GM19324 (cell line): ENCODE data around the gene C19orf38.
"Not testable (repeated sequence)": the region's sequence is repeated elsewhere in the genome, so short reads cannot be mapped to it uniquely, and the experiment has no call there.

Experiments
- ATAC-seq: cut with Tn5 transposase; IDR thresholded peaks from one replicate; pipeline ENCODE4 v1.9.1; 2021; ENCODE audit warnings: mild to moderate bottlenecking, moderate library complexity; ENCODE audit not compliant: unreplicated experiment, low FRiP score

C19orf38 gene

GRCh38 chr19:10819124-10820060, 28.8 kb upstream of the C19orf38 start:
- ATAC-seq, result no peak

- no peak for ATAC-seq
Measured at GRCh38 chr19:10820173-10820572, 28.0 kb upstream of the C19orf38 start.

GRCh38 chr19:10823690-10824089, 24.5 kb upstream of the C19orf38 start:
- ATAC-seq, result no peak

GRCh38 chr19:10826231-10826630, 22.0 kb upstream of the C19orf38 start:
- ATAC-seq, result no peak

- ATAC-seq, result no peak
Measured at GRCh38 chr19:10826846-10827245, 21.4 kb upstream of the C19orf38 start.

GRCh38 chr19:10828981-10829821, 19.0 kb upstream of the C19orf38 start:
- ATAC-seq, result no peak

- ATAC-seq, result no peak
Measured at GRCh38 chr19:10829967-10830366, 18.2 kb upstream of the C19orf38 start.

- no peak for ATAC-seq
Measured at GRCh38 chr19:10830370-10830769, 17.8 kb upstream of the C19orf38 start.

GRCh38 chr19:10830931-10831779, 17.1 kb upstream of the C19orf38 start:
- no peak for ATAC-seq

GRCh38 chr19:10831987-10832938, 16.0 kb upstream of the C19orf38 start:
- no peak for ATAC-seq

- no peak for ATAC-seq
Measured at GRCh38 chr19:10832939-10833296, 15.3 kb upstream of the C19orf38 start.

- ATAC-seq, result no peak
Measured at GRCh38 chr19:10835089-10835753, 13.0 kb upstream of the C19orf38 start.

GRCh38 chr19:10835754-10836478, 12.3 kb upstream of the C19orf38 start, which contains the start of gene TMED1:
Gene TMED1, minus strand, starts transcription at chr19:10836212. Its CDS starts 21 bp downstream, at chr19:10836191.
- peak; percentile 80 for ATAC-seq

- no peak for ATAC-seq
Measured at GRCh38 chr19:10836479-10837330, 11.5 kb upstream of the C19orf38 start.

GRCh38 chr19:10837649-10838048, 10.6 kb upstream of the C19orf38 start:
- ATAC-seq, result not testable (repeated sequence)

GRCh38 chr19:10838377-10838776, 9.8 kb upstream of the C19orf38 start:
- ATAC-seq, result no peak
